HCT116 (cell line): Measurements from ENCODE around the gene CDC45.

Experiments
- ATF3 ChIP-seq: IDR thresholded peaks from 2 replicates; pipeline ENCODE4 v1.6.1; 2012
- CEBPB ChIP-seq: IDR thresholded peaks from 2 replicates; pipeline ENCODE4 v1.6.1; 2012; ENCODE audit warnings: low read depth
- CTCF ChIP-seq, 3 experiments: fragments of 200-600 bp in 1 of 3; sonication (generic) in 1 of 3; IDR thresholded peaks in 2 of 3; conservative IDR thresholded peaks in 1 of 3; 2 replicates each; pipeline ENCODE4 v1.5.1; 2012 to 2017; ENCODE audit warnings: low read depth in 2 of 3, low read length in 2 of 3, antibody characterized with exemption in 1 of 3, borderline replicate concordance in 1 of 3, control low read depth in 1 of 3, mild to moderate bottlenecking in 1 of 3, mixed read lengths in 1 of 3, mixed run types in 1 of 3, moderate library complexity in 1 of 3; ENCODE audit not compliant: insufficient read depth in 1 of 3
- EZH2 ChIP-seq: fragments of 200-600 bp; sonication (generic); IDR thresholded peaks from 2 replicates; pipeline ENCODE4 v1.6.1; 2017; ENCODE audit warnings: antibody characterized with exemption, mixed run types
- EZH2phosphoT487 ChIP-seq: fragments of 200-600 bp; IDR thresholded peaks from 2 replicates; pipeline ENCODE4 v1.6.1; 2018; ENCODE audit warnings: antibody characterized with exemption, borderline replicate concordance
- MAX ChIP-seq: IDR thresholded peaks from 2 replicates; pipeline ENCODE4 v1.6.1; 2012
- POLR2A ChIP-seq: IDR thresholded peaks from 2 replicates; pipeline ENCODE4 v1.7.0; 2011; ENCODE audit warnings: borderline replicate concordance; ENCODE audit not compliant: insufficient read depth, insufficient read length; ENCODE audit errors: extremely low read depth
- POLR2AphosphoS5 ChIP-seq: IDR thresholded peaks from 2 replicates; pipeline ENCODE4 v1.6.1; 2011; ENCODE audit warnings: mild to moderate bottlenecking, low read depth, low read length, moderate library complexity
- RAD21 ChIP-seq: IDR thresholded peaks from 2 replicates; pipeline ENCODE4 v1.6.1; 2012; ENCODE audit warnings: low read depth, mild to moderate bottlenecking
- REST ChIP-seq: IDR thresholded peaks from 2 replicates; pipeline ENCODE4 v1.6.1; 2012; ENCODE audit warnings: low read depth
- SRF ChIP-seq: IDR thresholded peaks from 2 replicates; pipeline ENCODE4 v1.6.1; 2012; ENCODE audit warnings: low read depth
- ZFX ChIP-seq: fragments of 450-650 bp; IDR thresholded peaks from 2 replicates; pipeline ENCODE4 v1.6.1; 2017
- ZNF274 ChIP-seq: fragments of 200-500 bp; sonication (Bioruptor generic); IDR thresholded peaks from 2 replicates; pipeline ENCODE4 v1.6.1; 2014; ENCODE audit warnings: mild to moderate bottlenecking, low read depth, low read length, inconsistent platforms

GRCh38 chr22:19529811-19530210 is 50.1 kb downstream of the CDC45 start:
- TF ChIP-seq MAX (no peak), CTCF (IDR thresholded peaks at IDR 0.05 in 2 of 3, conservative IDR thresholded peaks at IDR 0.05 in 1 of 3; ENCODE audit: borderline replicate concordance in 1 of 3, insufficient read depth in 1 of 3, low read depth in 2 of 3, low read length in 2 of 3) (no peak), POLR2A (no peak), POLR2AphosphoS5 (no peak), EZH2 (no peak), EZH2phosphoT487 (no peak), ZNF274 (no peak), ATF3 (no peak), CEBPB (no peak), ZFX (no peak), RAD21 (no peak), SRF (no peak), REST (no peak)
